OCI-LY3 (cell line): Measurements from ENCODE around the gene CEP20.

ENCODE experiments used
- H2AFZ ChIP-seq: fragments of 200-600, 300-600 bp; shearing (Covaris generic); 2 replicates; pipeline ENCODE4 v1.6.0; 2014; ENCODE audit warnings: antibody characterized with exemption, low read depth, low read length
- H3K27ac ChIP-seq: fragments of 200-600, 300-600 bp; sonication (generic); 2 replicates; pipeline ENCODE4 v1.5.1; 2014; ENCODE audit warnings: mild to moderate bottlenecking, low read length, moderate library complexity, mixed read lengths
- H3K27me3 ChIP-seq: fragments of 200-600, 300-600 bp; sonication (generic); 2 replicates; pipeline ENCODE4 v1.6.1; 2014; ENCODE audit warnings: low read depth, low read length, mixed read lengths
- H3K36me3 ChIP-seq: fragments of 200-600, 300-600 bp; sonication (generic); replicated peaks from 2 replicates; pipeline ENCODE3; 2014; ENCODE audit warnings: low read depth, low read length, mixed read lengths
- H3K4me1 ChIP-seq: fragments of 300-600, 200-600 bp; sonication (generic); 2 replicates; pipeline ENCODE4 v1.6.1; 2014; ENCODE audit warnings: low read length, mixed read lengths
- H3K4me2 ChIP-seq: fragments of 200-600, 300-600 bp; sonication (generic); 2 replicates; pipeline ENCODE4 v1.6.1; 2014; ENCODE audit warnings: low read length, mixed read lengths
- H3K4me3 ChIP-seq: fragments of 300-600, 200-600 bp; sonication (generic); 2 replicates; pipeline ENCODE4 v1.5.1; 2014; ENCODE audit warnings: antibody characterized with exemption, mild to moderate bottlenecking, low read length, moderate library complexity
- H3K79me2 ChIP-seq: fragments of 300-600, 200-600 bp; shearing (Covaris generic); 2 replicates; pipeline ENCODE4 v1.6.1; 2014; ENCODE audit warnings: mild to moderate bottlenecking, low read length, mixed read lengths
- H3K9ac ChIP-seq: fragments of 300-600, 200-600 bp; shearing (Covaris generic); 2 replicates; pipeline ENCODE4 v1.6.0; 2014; ENCODE audit warnings: mild to moderate bottlenecking, low read length, moderate library complexity
- H3K9me3 ChIP-seq: fragments of 200-600, 300-600 bp; shearing (Covaris generic); 2 replicates; pipeline ENCODE4 v1.6.1; 2014; ENCODE audit warnings: low read length, mixed read lengths; ENCODE audit not compliant: insufficient read depth
- H4K20me1 ChIP-seq: fragments of 200-600, 300-600 bp; sonication (generic); 2 replicates; pipeline ENCODE4 v1.6.1; 2016; ENCODE audit warnings: low read length, mixed read lengths; ENCODE audit not compliant: insufficient read depth
- EZH2phosphoT487 ChIP-seq: fragments of 200-600 bp; shearing (Covaris generic); IDR thresholded peaks from 2 replicates; pipeline ENCODE4 v1.6.1; 2018; ENCODE audit warnings: antibody characterized with exemption, mixed run types, low read depth
- TF ChIP-seq, protein P1 (sequence below): fragments of 200-600, 300-600 bp; sonication (generic); IDR thresholded peaks from 2 replicates; pipeline ENCODE4 v1.5.1; 2014; ENCODE audit warnings: antibody characterized with exemption, low read length, low read depth

The CEP20 gene

DNA sequence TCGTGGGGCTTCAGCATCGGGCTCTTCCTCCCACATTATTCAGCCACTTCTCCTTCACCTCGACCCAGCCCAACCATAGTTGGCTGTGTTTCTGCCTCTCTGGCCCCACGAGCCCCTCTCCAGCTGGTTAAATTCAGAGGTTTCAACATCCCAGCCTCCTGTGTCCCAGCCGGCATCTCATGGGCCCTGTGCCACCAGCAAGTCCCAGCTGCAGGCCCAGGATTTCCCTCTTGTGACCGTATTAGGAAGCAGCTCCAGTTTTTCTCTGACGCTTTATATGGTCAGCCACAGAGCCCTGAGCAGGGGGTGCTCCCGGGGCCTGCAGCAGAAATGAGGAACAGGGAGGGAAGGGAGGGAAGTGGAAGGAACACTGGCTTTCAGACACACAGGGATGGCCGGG, 58.9 kb downstream of the CEP20 start:
- no peak for TF ChIP-seq EZH2phosphoT487
- TF ChIP-seq, protein P1, sequence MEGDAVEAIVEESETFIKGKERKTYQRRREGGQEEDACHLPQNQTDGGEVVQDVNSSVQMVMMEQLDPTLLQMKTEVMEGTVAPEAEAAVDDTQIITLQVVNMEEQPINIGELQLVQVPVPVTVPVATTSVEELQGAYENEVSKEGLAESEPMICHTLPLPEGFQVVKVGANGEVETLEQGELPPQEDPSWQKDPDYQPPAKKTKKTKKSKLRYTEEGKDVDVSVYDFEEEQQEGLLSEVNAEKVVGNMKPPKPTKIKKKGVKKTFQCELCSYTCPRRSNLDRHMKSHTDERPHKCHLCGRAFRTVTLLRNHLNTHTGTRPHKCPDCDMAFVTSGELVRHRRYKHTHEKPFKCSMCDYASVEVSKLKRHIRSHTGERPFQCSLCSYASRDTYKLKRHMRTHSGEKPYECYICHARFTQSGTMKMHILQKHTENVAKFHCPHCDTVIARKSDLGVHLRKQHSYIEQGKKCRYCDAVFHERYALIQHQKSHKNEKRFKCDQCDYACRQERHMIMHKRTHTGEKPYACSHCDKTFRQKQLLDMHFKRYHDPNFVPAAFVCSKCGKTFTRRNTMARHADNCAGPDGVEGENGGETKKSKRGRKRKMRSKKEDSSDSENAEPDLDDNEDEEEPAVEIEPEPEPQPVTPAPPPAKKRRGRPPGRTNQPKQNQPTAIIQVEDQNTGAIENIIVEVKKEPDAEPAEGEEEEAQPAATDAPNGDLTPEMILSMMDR: no peak
- Histone ChIP-seq H3K4me3 (no peak overlapping the region), H3K27ac (no peak overlapping the region), H2AFZ (no peak overlapping the region), H3K27me3 (peaks cover 8% of the 10 kb centered on the region), H4K20me1 (no peaks in the 10 kb centered on the region), H3K36me3 (no peaks in the 10 kb centered on the region), H3K9ac (no peak overlapping the region), H3K4me1 (peaks cover 37% of the 10 kb centered on the region), H3K9me3 (no peaks in the 10 kb centered on the region), H3K4me2 (no peak overlapping the region), H3K79me2 (no peaks in the 10 kb centered on the region)

GRCh38 chr16:15827709-15828343, 60.6 kb downstream of the CEP20 start:
- no peaks in the 10 kb centered on the region for H3K9me3 ChIP-seq
- no peak overlapping the region for H3K4me3 ChIP-seq
- no peak for TF ChIP-seq EZH2phosphoT487
- TF ChIP-seq, protein P1: no peak
- peaks cover 39% of the 10 kb centered on the region for H3K4me1 ChIP-seq
- no peak overlapping the region for H3K27ac ChIP-seq
- no peaks in the 10 kb centered on the region for H4K20me1 ChIP-seq
- H3K79me2 ChIP-seq: no peaks in the 10 kb centered on the region
- peaks cover 14% of the 10 kb centered on the region for H3K27me3 ChIP-seq
- no peak overlapping the region for H3K9ac ChIP-seq
- no peak overlapping the region for H2AFZ ChIP-seq
- H3K36me3 ChIP-seq: no peaks in the 10 kb centered on the region
- no peak overlapping the region for H3K4me2 ChIP-seq

- Histone ChIP-seq H3K27me3 (peaks cover 14% of the 10 kb centered on the region), H4K20me1 (no peaks in the 10 kb centered on the region), H3K36me3 (no peaks in the 10 kb centered on the region), H3K4me2 (no peak overlapping the region), H2AFZ (no peak overlapping the region), H3K27ac (no peak overlapping the region), H3K79me2 (no peaks in the 10 kb centered on the region), H3K9ac (no peak overlapping the region), H3K9me3 (no peaks in the 10 kb centered on the region), H3K4me1 (peaks cover 39% of the 10 kb centered on the region), H3K4me3 (no peak overlapping the region)
- TF ChIP-seq, protein P1: no peak
- no peak for TF ChIP-seq EZH2phosphoT487
Measured at GRCh38 chr16:15827299-15827698, 61.1 kb downstream of the CEP20 start.

DNA sequence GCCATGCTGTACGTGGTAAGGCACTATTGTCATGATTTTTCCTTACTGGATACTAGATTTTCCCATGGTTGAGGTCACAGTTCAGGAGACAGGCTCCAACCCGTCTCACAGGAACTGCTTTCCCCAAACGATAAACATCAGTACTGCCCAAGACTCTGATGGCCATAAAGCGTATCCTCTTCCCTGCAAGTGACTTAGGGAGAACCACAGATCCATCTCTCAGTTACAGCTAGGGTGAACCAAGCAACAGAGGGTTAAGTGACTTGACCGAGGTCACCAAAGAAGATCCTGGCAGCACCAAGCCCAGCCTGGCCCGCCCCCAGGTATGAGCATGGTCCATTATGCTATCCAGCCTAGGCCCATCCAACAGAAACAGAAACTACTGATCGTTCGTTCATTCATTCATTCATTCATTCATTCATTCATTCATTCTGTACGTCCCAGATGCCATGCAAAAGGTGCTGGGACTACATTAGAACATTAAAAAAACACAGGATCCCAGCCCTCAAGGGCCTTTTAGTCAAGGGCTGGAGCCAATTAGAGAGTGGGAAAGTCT, 62.6 kb downstream of the CEP20 start:
- TF ChIP-seq EZH2phosphoT487: no peak
- TF ChIP-seq, protein P1: no peak
- Histone ChIP-seq H4K20me1 (no peaks in the 10 kb centered on the region), H3K27ac (no peak overlapping the region), H3K4me2 (no peak overlapping the region), H3K4me3 (no peak overlapping the region), H3K9me3 (no peaks in the 10 kb centered on the region), H3K4me1 (peaks cover 25% of the 10 kb centered on the region), H2AFZ (no peak overlapping the region), H3K36me3 (no peaks in the 10 kb centered on the region), H3K9ac (no peak overlapping the region), H3K79me2 (no peaks in the 10 kb centered on the region), H3K27me3 (peaks cover 14% of the 10 kb centered on the region)
